Measurements from ENCODE around the gene ATXN3L.
"Not testable (repeated sequence)": the region's sequence is repeated elsewhere in the genome, so short reads cannot be mapped to it uniquely, and the experiment has no call there.

ATXN3L gene

DNA sequence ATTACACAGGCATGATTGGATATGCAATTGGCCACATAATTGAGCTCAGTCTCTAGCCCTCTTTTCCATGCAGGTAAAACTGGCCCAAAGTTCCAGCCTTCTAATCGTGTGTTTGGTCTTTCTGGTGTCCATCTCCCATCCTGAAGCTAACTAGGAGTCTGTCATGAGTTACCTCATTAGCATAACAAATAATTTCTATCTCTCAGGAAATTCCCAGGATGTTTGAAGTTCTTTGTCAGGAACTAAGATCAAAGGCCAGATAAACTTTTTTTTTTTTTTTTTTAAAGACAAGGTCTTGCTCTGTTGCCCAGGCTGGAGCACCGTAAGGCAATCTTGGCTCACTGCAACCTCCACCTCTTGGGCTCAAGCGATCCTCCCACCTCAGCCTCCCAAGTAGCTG lies 15.8 kb downstream of the ATXN3L start:
- no peak for DNase-seq

DNA sequence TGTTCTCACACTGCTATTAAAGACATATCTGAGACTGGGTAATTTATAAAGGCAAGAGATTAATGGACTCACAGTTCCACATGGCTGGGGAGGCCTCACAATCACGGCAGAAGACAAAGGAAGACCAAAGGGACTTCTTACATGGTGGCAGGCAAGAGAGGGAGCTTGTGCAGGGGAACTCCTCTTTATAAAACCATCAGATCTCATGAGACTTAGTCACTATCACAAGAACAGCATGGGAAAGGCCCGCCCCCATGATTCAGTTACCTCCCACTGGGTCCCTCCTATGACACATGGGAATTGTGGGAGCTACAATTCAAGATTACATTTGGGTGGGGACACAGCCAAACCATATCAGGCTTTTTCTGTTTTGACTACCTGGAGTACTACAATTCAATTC lies 16.6 kb downstream of the ATXN3L start:
- DNase-seq = not testable (repeated sequence)

DNA sequence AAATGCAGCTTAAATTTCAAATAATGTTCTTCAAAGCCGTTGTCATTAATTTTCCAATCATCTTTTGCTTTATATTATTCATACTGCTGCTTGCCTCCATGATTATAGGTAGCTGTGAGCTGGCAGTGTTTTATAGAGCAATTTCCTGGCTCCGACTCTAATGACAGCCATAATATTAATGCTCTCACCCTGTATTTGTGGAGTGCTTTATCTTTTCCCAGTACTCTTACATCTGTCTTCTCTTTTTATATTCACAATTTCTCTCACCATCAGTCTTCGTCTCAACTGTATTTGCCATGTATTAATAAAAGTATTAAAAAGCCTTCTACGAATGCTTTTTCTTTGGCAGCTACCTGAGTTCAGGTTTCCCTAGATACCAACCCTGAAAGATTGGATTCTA lies 21.0 kb downstream of the ATXN3L start:
- no peak for DNase-seq

DNA sequence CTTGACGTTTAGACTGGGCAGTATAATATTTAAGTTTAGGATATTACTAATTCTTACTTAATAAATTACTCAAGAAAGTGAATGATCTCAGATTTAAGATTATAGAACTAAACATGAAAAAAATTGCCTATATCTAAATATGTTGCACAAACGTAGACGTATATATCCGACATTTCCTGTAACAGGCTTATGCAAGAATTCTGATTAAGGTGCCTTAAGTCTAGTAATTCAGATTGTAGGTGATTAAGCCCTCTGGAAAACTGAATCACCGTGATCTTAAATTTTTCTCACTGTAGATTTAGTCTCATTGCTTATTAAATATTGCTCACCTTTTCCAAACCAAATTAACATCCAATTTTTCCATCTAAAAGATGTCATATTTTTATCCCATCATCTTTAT lies 24.0 kb downstream of the ATXN3L start:
- DNase-seq = no peak

DNA sequence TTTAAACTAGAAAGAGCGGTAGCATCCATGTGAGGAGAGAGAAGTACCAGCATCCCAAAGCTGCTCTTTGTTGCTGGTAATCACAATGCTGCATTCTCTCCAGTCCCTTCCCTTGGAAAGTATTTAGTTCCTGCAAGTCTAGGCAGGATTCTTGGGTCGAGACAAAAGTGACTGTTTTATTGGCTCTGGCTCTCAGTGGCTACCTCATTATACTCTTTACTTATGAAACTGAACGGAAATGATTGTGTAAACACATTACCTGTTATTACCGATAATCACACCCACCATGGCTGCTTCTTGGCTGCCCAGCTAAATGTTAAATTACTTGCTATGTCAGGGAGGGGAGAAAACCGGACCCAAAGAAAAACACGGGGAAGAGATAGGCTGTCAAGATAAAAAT lies 26.2 kb downstream of the ATXN3L start:
- DNase-seq = no peak

DNA sequence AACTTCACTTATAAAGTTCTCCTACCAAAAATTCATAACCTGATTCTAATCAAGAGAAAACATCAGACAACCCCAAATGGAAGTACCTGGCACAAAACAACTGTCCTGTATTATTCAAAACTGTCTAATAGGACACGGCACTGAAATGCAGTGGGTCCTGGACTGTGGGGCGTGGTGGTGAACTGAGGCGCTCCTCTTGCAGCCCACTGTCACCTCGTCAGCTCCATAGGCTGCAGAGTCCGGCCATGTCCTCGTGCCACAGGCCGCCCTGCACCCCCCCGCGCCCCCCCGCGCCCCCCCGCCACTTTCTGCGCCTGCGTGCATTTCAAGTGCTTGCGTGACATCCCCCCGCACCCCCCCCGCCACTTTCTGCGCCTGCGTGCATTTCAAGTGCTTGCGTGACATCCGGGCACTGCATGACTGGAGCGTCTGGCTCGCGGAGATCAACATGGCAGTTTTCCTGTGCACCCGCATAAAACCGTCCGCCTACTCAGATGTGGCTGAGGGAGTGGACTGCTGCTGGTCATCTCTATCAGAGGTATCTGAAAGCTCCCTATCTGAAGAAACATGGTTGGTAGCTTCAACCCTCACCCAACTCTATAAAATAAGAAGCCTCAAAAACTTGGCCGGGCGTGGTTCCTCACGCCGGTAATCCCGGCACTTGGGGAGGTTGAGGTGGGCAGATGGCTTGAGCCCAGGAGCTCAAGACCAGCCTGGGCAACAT lies 28.8 kb downstream of the ATXN3L start:
- DNase-seq = no peak

DNA sequence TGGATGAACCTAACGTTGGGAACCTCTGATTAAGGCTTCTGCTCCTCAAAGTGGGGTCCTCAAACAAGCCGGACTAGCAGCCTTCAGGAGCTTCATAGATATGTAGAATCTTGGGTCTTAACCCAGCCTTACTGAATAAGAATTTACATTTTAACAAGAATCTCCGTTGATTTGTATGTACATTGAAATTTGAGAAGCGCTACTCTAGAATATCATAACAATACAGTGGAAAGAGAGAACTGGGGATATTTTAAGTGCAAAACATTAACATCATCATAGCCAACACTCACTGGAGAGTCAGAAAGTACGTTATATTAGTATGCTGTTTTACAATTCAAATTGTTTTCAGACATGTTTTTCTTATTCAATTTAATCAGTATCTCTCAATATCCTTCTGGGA lies 31.2 kb downstream of the ATXN3L start:
- DNase-seq = no peak

DNA sequence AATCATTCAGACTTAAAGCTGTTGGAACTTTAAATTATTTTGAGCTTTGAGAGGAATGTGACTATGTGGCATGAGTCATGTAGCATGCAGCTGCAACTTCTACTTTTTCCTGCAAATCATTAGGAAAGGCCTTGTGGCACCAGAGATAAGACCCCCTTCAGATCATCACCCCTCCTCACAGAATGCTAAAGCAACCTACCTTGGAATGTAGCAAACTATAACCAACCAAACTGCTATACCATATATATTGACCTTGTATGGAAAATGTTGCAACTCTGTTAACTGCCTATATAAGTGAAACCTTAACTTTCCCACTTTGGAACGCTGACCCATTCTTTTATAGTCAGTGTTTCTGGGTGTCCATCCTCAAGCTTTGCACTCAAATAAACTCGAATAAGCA lies 32.0 kb downstream of the ATXN3L start:
- no peak for DNase-seq

DNA sequence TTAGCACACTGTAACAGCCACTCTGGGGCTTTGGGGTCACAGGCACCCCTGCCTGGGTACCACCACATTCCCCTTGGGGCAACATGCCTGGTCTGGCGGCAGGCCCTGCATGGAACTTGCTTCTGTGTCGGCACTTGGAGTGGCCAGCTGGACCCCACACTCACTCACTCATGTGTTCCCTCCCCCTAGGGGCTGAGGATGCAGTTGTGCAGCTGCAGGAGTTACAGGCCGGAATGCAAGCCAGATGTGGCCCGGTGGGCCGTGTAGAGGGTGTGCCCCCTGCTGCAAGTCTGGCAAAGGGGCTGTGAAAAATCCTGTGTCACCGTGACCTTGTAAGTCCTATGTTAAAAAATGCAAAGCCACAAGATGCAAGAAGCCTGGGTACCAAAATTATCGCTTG lies 34.2 kb downstream of the ATXN3L start:
- no peak for DNase-seq

DNA sequence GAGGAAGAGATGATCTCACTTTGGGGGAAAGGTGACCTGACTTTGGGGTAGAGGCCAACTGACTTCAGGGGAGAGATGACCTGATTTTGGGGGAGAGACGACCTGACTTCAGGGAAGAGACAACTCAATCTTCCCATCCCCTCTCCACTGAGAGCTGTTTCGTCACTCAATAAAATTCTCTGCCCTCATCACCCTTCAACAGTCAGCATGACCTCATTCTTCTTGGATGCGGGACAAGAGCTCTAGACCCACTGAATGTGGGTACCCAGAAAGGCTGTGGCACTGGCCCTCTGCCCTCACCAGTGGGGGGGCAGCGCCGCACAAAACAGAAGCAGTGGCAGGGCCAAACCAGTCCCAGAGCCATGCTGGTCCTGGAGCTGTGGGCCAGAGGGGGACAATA lies 34.6 kb downstream of the ATXN3L start:
- no peak for DNase-seq

DNA sequence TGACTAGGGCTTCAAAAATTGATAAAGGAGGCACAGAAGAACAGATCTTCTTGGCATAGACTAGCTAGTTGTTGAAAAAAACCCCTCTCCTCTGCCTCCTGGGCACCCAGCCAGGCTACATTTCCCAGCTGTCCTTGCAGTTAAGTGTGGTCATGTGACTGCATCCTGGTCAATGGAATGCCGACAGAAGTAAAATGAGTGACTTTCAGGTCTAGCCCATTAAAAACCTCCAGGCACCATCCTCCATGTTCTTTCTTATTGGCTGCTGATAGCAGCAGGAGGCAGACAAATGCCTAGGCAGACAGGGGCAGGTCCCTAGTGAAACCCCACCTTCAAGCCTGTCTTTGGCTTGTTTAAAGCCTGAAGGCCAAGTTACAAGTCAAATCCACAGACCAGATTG lies 35.3 kb downstream of the ATXN3L start:
- peak; percentile 6 for DNase-seq

DNA sequence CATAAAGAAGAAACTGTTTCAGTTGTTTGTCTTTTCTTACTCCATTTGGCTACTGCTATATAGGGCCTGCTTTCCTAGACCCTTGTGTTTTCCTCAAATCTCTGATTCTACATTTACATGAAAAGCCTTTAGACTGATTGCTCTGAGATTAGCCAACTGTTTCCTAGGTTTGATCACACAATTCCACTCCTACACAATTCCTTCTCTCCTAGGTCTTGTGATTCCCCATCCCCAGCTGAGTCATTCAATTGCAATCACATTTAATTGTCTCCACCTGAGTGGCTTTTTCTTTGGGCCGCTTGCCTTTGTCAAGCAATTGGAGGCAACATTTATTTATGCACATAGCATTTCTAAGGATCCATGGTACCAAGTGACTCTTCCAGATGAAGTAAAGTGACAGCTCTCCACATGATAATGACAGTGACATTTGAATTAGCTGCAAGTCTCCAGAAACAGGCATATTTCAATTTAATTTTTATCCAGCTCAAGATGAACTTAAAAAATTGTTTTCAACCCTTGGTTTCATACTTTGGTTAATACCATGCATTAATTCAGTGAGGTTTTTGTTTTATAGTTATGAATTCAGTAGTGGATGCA lies 35.8 kb downstream of the ATXN3L start:
- no peak for DNase-seq

DNA sequence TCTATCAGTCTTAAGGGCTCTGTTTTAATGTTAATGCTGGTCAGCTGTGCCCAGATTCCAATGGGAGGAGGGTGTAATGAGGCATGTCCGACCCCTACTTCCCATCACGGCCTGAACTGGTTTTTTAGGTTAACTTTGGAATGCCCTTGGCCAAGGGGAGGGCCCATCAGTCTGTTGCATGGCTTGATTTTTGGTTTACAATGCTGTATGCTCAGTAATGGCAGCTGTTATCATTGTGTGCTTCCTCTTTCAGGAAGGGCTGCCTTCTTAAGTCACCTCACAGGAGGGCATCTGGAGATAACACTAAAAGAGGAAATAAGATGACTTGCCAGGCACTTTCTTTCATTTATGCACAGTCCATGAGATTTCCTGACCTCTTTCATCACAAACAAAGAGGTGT lies 36.3 kb downstream of the ATXN3L start:
- DNase-seq = no peak

DNA sequence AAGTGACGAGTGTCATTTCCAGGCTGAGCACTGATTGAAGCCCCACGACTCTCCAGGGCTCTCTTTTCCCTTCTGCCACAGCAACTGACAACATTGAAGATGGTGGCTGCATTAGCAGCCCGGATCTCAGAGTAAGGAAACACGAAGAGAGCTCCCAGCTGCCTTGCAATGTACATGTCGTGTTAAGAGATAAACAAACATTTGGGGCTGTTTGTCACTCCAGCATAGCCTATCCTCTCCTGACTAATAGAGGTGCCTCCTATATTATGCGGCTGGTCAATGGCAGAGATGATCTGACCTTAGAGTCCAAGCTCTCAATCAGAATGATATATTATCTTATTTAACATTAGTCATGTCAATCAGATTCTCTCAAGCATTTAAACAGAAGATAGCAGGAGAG lies 38.6 kb downstream of the ATXN3L start:
- DNase-seq = no peak

DNA sequence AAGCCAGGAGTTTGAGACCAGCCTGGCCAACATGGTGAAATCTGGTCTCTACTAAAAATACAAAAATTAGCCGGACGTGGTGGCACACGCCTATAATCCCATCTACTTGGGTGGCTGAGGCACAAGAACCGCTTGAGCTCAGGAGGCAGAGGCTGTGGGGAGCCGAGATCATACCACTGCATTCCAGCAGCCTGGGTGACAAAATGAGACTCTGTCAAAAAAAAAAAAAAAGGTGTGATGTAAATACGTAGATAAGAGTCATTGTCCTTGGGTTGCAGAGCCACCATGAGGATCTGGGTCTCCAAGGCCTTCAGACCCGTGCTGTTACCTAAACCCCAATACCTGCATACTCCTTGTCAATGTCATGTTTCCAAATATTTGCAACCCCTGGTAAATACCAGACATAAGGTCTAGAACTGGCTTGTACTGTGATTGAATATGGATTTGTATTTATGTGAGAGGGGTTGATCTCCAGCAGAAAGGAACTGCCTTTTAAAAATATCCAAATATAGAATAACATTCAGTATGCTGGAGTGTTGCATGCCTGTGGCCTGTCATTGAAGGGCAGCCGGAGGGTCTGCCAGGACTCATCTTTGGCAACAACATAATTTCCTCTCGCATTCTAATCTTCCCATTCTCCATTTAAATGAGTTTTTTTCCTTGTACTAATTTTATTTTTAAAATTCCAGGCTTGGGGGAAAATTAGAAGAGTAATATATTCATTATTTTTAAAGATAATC lies 40.4 kb downstream of the ATXN3L start:
- no peak for DNase-seq

DNA sequence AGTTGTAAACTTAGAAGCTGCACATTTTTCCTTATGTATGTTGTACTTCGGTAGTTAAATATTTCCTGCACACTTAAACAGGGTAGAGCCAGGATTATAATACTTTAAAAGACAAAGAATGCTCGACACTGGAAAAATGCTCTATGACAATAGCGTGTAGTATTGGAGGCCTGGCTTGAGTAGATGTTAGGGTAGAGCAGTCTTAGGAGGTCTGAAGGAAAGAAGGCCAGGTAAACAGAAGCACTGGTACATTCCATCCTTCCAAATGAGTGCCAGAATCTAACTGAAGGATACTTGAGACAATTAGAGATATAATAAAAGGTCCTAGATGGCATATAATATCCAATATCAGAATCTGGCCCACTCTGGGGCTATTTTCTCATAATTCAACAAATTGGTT lies 42.3 kb downstream of the ATXN3L start:
- no peak for DNase-seq

DNA sequence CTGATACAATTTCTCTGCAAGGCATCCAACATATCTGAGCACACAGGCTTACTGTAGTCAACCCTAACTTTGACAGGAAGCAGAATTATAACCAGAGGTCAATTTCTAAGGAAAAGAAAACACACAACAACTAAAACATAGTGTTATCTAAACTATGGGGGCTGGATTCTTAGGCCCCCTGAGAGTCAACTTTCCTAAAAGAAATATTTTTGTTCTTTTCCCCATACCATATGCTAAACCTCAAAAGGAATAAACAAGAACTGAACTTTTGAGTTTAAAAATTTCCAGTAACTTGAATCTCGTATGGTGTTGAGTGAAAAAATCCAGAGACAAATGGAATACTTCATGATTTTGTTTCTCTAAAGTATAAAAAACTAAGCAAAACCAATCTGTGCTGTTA lies 42.9 kb downstream of the ATXN3L start:
- no peak for DNase-seq

DNA sequence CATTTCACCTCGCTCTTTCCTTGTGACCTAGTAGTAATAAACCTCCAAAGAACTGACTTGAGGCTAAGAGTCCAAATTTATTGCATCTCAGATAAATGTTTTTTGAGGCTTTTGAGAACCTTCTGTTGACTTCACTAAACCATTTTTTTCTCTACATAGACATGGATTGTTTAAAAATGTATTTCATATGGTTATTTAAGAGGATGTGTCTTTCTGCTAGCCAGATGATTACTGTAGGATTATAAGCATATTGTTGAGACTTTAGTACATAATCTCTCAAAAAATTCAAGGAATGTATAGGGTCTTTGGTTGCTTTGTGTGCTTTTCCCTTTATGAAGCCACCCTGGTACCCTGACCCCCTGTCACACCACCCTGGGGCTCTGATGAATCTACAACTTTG lies 44.8 kb downstream of the ATXN3L start:
- no peak for DNase-seq

DNA sequence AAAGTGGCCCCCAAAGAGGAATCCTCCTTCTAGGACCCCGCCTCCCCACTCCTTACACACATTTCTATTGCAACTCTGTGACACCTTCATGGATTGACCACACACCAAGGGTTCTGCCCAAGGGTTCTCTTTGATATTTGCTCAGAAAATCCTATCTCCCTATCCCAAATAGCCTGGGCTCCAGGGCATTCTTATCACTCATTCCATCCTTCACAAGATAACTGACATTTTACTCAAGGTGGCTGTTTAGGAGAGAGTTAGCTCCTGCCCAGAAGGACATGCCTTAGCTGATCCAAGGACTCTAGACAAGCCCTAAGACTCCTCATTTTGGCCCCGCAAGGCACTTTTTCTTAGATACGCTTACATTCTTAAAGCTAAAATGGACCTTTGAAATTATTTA lies 47.4 kb downstream of the ATXN3L start:
- DNase-seq = no peak

DNA sequence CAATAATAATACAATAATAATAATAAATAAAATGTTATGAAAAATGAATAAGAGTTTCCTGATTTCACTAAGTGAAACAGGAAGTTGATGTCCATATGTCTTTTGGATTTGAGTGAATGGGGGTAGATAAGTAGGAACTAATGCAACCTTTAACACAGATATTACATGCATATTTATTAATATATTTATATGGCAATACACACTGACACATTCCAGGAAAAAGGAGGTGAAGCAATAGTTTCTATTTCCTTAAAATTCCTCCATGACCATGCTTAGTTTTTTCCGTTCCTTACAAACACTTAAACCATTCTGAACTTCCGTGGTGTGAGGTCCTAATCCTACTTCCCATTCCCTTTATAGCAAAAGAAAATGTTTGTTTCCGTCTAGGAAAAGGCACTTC lies 48.3 kb downstream of the ATXN3L start:
- no peak for DNase-seq

DNA sequence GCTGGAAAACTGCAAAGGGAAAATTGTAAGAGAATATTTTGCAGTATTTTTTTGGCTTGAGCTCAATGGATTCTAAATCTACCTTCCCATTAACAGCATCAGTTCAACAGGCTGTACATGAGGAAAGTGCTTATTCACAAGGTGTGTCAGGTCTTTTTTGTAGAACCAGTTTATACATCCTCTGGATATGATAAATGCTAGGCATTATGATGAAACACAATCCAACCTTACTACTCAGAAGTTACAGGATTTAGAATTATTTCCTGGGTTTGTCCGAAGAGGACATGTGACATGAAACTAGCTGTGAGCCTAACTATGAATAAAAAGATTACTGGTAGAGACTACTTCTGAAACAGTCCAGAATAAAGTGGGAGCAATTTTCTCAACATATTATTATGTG lies 49.5 kb downstream of the ATXN3L start:
- DNase-seq = no peak

DNA sequence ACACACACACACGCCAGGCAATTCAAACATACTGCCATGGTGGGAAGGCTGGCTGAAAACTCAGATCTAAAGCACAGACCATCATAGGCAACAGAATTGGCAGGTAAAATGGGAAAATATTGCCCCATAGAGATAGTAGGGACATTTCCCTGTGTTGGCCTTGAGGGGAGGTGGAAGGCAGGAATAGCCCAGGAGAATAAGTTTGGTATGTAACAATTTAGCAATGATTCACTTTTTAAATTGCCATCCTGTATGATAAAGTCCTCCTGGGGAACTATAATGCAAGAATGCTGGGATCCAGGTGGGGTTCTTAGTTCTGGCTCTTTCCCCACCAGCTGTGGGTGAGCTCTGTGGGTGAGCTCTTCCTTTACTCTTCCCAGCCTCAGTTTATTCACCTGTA lies 51.0 kb downstream of the ATXN3L start:
- DNase-seq = no peak
